Endothelial cell of umbilical vein (primary cell): ENCODE data around the gene AGBL5. TPM values are rescaled to one million over a fixed set of nuclear protein-coding genes. Genes with fewer than 3 reads are reported as not detected.

ENCODE experiments used
- BruUV-seq: library from RNA; stranded (reverse); fragments of 400-500 nt; replicated peaks from 2 replicates; lab custom pipeline; 2021; lab: Mats Ljungman, UMichigan
- CTCF ChIA-PET: fragments of 300-600, 350-600 bp; sonication (Branson Sonifier 250); formaldehyde crosslinking; loops from one replicate; lab custom pipeline; 2021; ENCODE audit warnings: antibody characterized with exemption, inconsistent platforms; lab: Charles Lee
- POLR2A ChIA-PET: fragments of 300-600, 350-600 bp; sonication (Branson Sonifier 250); formaldehyde crosslinking; loops from one replicate; lab custom pipeline; 2021; ENCODE audit warnings: antibody characterized with exemption, inconsistent platforms; lab: Charles Lee
- DNase-seq: peaks from one replicate; pipeline ENCODE4 v3.0.0-alpha.2; 2011; ENCODE audit warnings: low read depth, low spot score
- FAIRE-seq: peaks from 2 replicates; lab custom pipeline; 2011; peaks lifted over from hg19 to GRCh38; lab: Jason Lieb, UNC
- H2AFZ ChIP-seq: 2 replicates; pipeline ENCODE4 v1.6.0; 2012; ENCODE audit warnings: low read depth, low read length, control low read depth, inconsistent platforms
- H3K27ac ChIP-seq: 2 replicates; pipeline ENCODE4 v1.5.1; 2011; ENCODE audit warnings: low read depth, mild to moderate bottlenecking, control low read depth, low read length, moderate library complexity; ENCODE audit not compliant: insufficient read depth
- H3K27me3 ChIP-seq, 2 experiments: 2 replicates each; pipeline versions ENCODE4 v1.6.0 to v1.6.1; 2011; ENCODE audit warnings: low read length in 2 of 2, mixed read lengths in 1 of 2; ENCODE audit not compliant: control insufficient read depth in 2 of 2, insufficient read depth in 2 of 2
- H3K36me3 ChIP-seq, 2 experiments: 2 replicates in 1 of 2; 3 replicates in 1 of 2; pipeline ENCODE4 v1.5.1; 2011; ENCODE audit warnings: low read length in 2 of 2, mild to moderate bottlenecking in 1 of 2, moderate library complexity in 1 of 2; ENCODE audit not compliant: control insufficient read depth in 2 of 2, insufficient read depth in 2 of 2; ENCODE audit errors: extremely low read depth in 1 of 2
- H3K4me1 ChIP-seq: 3 replicates; pipeline ENCODE4 v1.5.1; 2011; ENCODE audit warnings: mild to moderate bottlenecking, low read length; ENCODE audit not compliant: control insufficient read depth, insufficient read depth; ENCODE audit errors: extremely low read depth
- H3K4me2 ChIP-seq: 2 replicates; pipeline ENCODE4 v1.6.1; 2011; ENCODE audit warnings: low read length, control low read depth, mixed read lengths; ENCODE audit not compliant: insufficient read depth
- H3K4me3 ChIP-seq, 3 experiments: fragments of 200-600 bp in 1 of 3; sonication (generic), shearing (Covaris generic) in 1 of 3; replicated peaks in 1 of 3; 2 replicates each; pipeline ENCODE4 v1.5.1; 2011 to 2016; ENCODE audit warnings: control low read depth in 3 of 3, low read length in 3 of 3, mild to moderate bottlenecking in 2 of 3, inconsistent platforms in 1 of 3, low read depth in 1 of 3, moderate library complexity in 1 of 3; ENCODE audit not compliant: insufficient read depth in 1 of 3
- H3K79me2 ChIP-seq: 2 replicates; pipeline ENCODE4 v1.6.0; 2012; ENCODE audit warnings: low read length, inconsistent platforms; ENCODE audit not compliant: control insufficient read depth, insufficient read depth
- H3K9ac ChIP-seq: replicated peaks from 2 replicates; pipeline ENCODE3; 2011; ENCODE audit warnings: low read length, control low read depth; ENCODE audit not compliant: insufficient read depth; ENCODE audit errors: extremely low read depth
- H3K9me1 ChIP-seq: replicated peaks from 3 replicates; pipeline ENCODE4 v1.6.0; 2011; ENCODE audit warnings: mild to moderate bottlenecking, low read length; ENCODE audit not compliant: control insufficient read depth, insufficient read depth; ENCODE audit errors: extremely low read depth
- H3K9me3 ChIP-seq: replicated peaks from 2 replicates; pipeline ENCODE4 v1.5.1; 2012; ENCODE audit warnings: low read length, inconsistent platforms; ENCODE audit not compliant: control insufficient read depth, insufficient read depth
- H4K20me1 ChIP-seq: replicated peaks from 2 replicates; pipeline ENCODE3; 2011; ENCODE audit warnings: mild to moderate bottlenecking, low read length; ENCODE audit not compliant: control insufficient read depth, insufficient read depth; ENCODE audit errors: extremely low read depth
- EZH2 ChIP-seq: IDR thresholded peaks from 2 replicates; pipeline ENCODE4 v1.6.1; 2012; ENCODE audit warnings: borderline replicate concordance, low read depth, mild to moderate bottlenecking, moderate library complexity, low read length, inconsistent platforms; ENCODE audit not compliant: severe bottlenecking
- FOS ChIP-seq: IDR thresholded peaks from 2 replicates; pipeline ENCODE4 v1.6.1; 2011; ENCODE audit warnings: mild to moderate bottlenecking, low read length, moderate library complexity, borderline replicate concordance; ENCODE audit not compliant: insufficient read depth
- GATA2 ChIP-seq: IDR thresholded peaks from 2 replicates; pipeline ENCODE4 v1.7.0; 2011; ENCODE audit warnings: low read depth, mild to moderate bottlenecking, moderate library complexity, mixed read lengths, low read length; ENCODE audit not compliant: insufficient read length, insufficient read depth
- JUN ChIP-seq: IDR thresholded peaks from 2 replicates; pipeline ENCODE4 v1.6.1; 2011; ENCODE audit warnings: borderline replicate concordance, low read depth; ENCODE audit not compliant: insufficient read length, insufficient read depth
- MYC ChIP-seq: IDR thresholded peaks from one replicate; pipeline ENCODE4 v1.6.1; 2011; ENCODE audit warnings: mild to moderate bottlenecking, low read depth, low read length
- POLR2A ChIP-seq: IDR thresholded peaks from 2 replicates; pipeline ENCODE4 v1.6.1; 2012; ENCODE audit warnings: low read depth, mild to moderate bottlenecking, control low read depth, low read length
- POLR2AphosphoS5 ChIP-seq: IDR thresholded peaks from 2 replicates; pipeline ENCODE4 v1.6.1; 2012; ENCODE audit warnings: low read depth, mild to moderate bottlenecking, control low read depth, low read length, moderate library complexity; ENCODE audit not compliant: insufficient read depth
- dilution Hi-C: fragments of 300-500 bp; cut with MboI; formaldehyde crosslinking; loops from one replicate; pipeline ENCODE4 v1.15.0; 2019; ENCODE audit warnings: low sequenced_read_pairs; ENCODE audit not compliant: extremely low pct_ligation_motif_present
- intact Hi-C: fragments of 100-400 bp; cut with micrococcal nuclease; formaldehyde crosslinking; loops from one replicate; pipeline ENCODE4 v1.10.0; 2022
- polyA plus RNA-seq, 4 experiments: library from polyadenylated mRNA; depleted of rRNA in 3 of 4; stranded (reverse) in 3 of 4; unstranded in 1 of 4; fragments of >200 nt; gene quantifications; 2 replicates each; pipeline versions ENCODE4 v1.2.1 to v1.2.3, GENCODE V29; 2011 to 2012; ENCODE audit warnings: missing spikeins in 1 of 4
- total RNA-seq: library from RNA; stranded (reverse); gene quantifications from 2 replicates; pipeline ENCODE4 v1.2.3, GENCODE V29; 2021
- TF ChIP-seq, protein P1 (sequence below): IDR thresholded peaks from 2 replicates; pipeline ENCODE4 v1.6.1; 2011; ENCODE audit not compliant: insufficient read depth, insufficient read length
- TF ChIP-seq, protein P2 (sequence below), 2 donors: IDR thresholded peaks; 1 replicate in 1 of 2; 2 replicates in 1 of 2; pipeline ENCODE4 v1.5.1; 2011; ENCODE audit warnings: low read length in 2 of 2, mild to moderate bottlenecking in 2 of 2, moderate library complexity in 2 of 2, control low read depth in 1 of 2, inconsistent platforms in 1 of 2, low read depth in 1 of 2; ENCODE audit not compliant: insufficient read depth in 1 of 2; ENCODE audit errors: extremely low read depth in 1 of 2

AGBL5 gene
- total and polyA plus RNA-seq, 2 donors (not counting 3 experiments of a cell fraction or from before 2014, with no cell fraction given): 28.2 to 41.9 TPM

DNA sequence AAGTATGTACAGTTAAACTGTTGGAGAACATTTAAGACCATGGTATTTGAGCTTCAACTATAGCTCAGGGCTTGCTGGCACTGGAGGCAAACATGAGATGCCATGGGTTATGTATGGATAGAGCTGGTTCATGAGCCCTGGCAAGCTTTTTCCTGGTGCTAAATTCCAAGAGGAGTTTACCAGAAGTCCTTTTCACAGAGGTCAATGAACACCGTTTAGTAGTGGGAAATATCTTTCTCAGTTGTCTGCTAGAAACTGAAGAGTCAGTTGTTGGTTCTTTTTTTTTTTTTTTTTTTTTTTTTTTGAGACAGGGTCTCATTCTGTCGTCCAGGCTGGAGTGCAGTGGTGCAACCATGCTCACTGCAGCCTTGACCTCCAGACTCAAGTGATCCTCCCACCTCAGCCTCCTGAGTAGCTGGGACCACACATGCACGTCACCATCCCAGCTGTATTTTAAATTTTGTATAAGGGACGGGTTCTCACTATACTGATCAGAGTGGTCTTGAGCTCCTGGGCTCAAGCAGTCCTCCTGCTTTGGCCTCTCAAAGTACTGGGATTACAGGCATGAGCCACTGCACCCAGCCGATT lies 36.4 kb downstream of the AGBL5 start:
- Histone ChIP-seq H3K27ac (no peak overlapping the region), H3K9me1 (no peaks in the 10 kb centered on the region), H3K27me3 (no peaks in the 10 kb centered on the region), H3K9ac (no peak overlapping the region), H3K9me3 (no peaks in the 10 kb centered on the region), H4K20me1 (no peaks in the 10 kb centered on the region), H3K4me2 (no peak overlapping the region), H3K4me3 (no peak overlapping the region), H3K4me1 (peaks cover 5% of the 10 kb centered on the region), H3K79me2 (no peaks in the 10 kb centered on the region), H3K36me3 (no peaks in the 10 kb centered on the region), H2AFZ (no peak overlapping the region)
- intact Hi-C loops (loop anchor here (2.0 to 5.0 kb wide), 2 partner anchors 55 to 241 kb away; partner anchors contain the start of genes DPYSL5 and TMEM214), dilution Hi-C loops (no loop called here)
- CTCF ChIA-PET: interaction anchor here (0.8 to 6.0 kb wide), 11 partner anchors 10 to 242 kb away, joined by 3 to 39 read pairs (median 8); partner anchors contain the start of genes AGBL5, MPV17 and PREB
- no TSS peak for BruUV-seq
- FAIRE-seq (no peak), DNase-seq (no peak)
- TF ChIP-seq, protein P1, sequence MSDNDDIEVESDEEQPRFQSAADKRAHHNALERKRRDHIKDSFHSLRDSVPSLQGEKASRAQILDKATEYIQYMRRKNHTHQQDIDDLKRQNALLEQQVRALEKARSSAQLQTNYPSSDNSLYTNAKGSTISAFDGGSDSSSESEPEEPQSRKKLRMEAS: no peak
- TF ChIP-seq GATA2 (no peak), EZH2 (no peak), POLR2AphosphoS5 (no peak), MYC (no peak), FOS (no peak), POLR2A (no peak), JUN (no peak)
- TF ChIP-seq, protein P2, sequence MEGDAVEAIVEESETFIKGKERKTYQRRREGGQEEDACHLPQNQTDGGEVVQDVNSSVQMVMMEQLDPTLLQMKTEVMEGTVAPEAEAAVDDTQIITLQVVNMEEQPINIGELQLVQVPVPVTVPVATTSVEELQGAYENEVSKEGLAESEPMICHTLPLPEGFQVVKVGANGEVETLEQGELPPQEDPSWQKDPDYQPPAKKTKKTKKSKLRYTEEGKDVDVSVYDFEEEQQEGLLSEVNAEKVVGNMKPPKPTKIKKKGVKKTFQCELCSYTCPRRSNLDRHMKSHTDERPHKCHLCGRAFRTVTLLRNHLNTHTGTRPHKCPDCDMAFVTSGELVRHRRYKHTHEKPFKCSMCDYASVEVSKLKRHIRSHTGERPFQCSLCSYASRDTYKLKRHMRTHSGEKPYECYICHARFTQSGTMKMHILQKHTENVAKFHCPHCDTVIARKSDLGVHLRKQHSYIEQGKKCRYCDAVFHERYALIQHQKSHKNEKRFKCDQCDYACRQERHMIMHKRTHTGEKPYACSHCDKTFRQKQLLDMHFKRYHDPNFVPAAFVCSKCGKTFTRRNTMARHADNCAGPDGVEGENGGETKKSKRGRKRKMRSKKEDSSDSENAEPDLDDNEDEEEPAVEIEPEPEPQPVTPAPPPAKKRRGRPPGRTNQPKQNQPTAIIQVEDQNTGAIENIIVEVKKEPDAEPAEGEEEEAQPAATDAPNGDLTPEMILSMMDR (IDR thresholded peaks at IDR 0.05; ENCODE audit: extremely low read depth in 1 of 2, insufficient read depth in 1 of 2, low read depth in 1 of 2, low read length in 2 of 2): no peak
- POLR2A ChIA-PET: interaction anchor here (0.7 kb wide), 1 partner anchor 13 kb away, joined by 7 read pairs; no protein-coding TSS in a partner anchor
